ENCODE data around the gene OFD1.

DNA sequence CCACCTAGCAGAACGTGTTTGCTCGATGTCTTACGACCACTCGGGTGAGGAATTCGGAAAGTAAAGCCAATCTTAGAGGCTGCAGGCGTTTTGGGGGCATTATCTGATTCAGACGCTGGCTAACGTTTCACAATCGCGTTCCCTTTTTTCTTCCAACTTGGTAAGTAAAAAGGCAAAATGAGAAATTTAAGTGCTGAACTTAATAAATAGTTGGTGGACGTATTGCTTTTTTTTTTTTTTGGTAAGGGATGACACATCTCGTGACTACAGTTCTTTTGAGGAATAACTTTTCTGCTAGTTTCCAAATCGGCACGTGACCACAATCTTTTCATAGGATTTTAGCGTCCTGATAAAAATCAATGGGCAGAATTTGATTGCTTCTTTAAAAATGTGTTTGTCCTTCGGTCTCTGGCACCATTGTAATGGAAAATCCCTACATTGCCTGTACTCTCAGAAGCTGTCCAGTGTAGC, 44.8 kb upstream of the OFD1 start:
- TF ChIP-seq POLR2AphosphoS5 (IDR thresholded peaks at IDR 0.05; ENCODE audit: insufficient read depth in 1 of 2, low read depth in 1 of 2) (no peak), CTCF (IDR thresholded peaks at IDR 0.05) (no peak)

All from vagina (tissue), 2 donors.